Cardiac muscle cell (in vitro differentiated cells and primary cell): ENCODE data around the gene FFAR2. TPM values are rescaled to one million over a fixed set of nuclear protein-coding genes. Genes with fewer than 3 reads are reported as not detected.
"Not testable (repeated sequence)": the region's sequence is repeated elsewhere in the genome, so short reads cannot be mapped to it uniquely, and the experiment has no call there.

Experiments used
- DNase-seq, 2 donors: peaks; one replicate each; pipeline versions ENCODE4 v3.0.0 to v3.0.0-alpha.2; 2010 to 2017; ENCODE audit warnings: low read depth in 1 of 2, low spot score in 1 of 2
- H3K27ac ChIP-seq: fragments of 200-600 bp; sonication (generic); 2 replicates; pipeline ENCODE4 v1.5.1; 2016
- H3K27me3 ChIP-seq: fragments of 200-600 bp; sonication (generic); 2 replicates; pipeline ENCODE4 v1.6.0; 2016; ENCODE audit warnings: control low read depth
- H3K36me3 ChIP-seq: fragments of 200-600 bp; sonication (generic); 2 replicates; pipeline ENCODE4 v1.5.1; 2016; ENCODE audit warnings: control low read depth
- H3K4me1 ChIP-seq: fragments of 200-600 bp; sonication (generic); 2 replicates; pipeline ENCODE4 v1.8.1; 2017; ENCODE audit warnings: low read depth, mild to moderate bottlenecking, mixed run types
- H3K4me3 ChIP-seq: fragments of 200-600 bp; sonication (generic); 2 replicates; pipeline ENCODE4 v1.5.1; 2016; ENCODE audit warnings: mild to moderate bottlenecking
- H3K9me3 ChIP-seq: fragments of 200-600 bp; sonication (generic); 2 replicates; pipeline ENCODE4 v1.5.1; 2017; ENCODE audit warnings: low read depth, mild to moderate bottlenecking, control low read depth
- polyA plus RNA-seq: library from polyadenylated mRNA; unstranded; fragments of >200 nt; fragmentation: Nextera tagmentation; extraction: Ambion mirVana; gene quantifications from 2 replicates; pipeline ENCODE4 v1.2.1, GENCODE V29; 2016
- total RNA-seq: library from RNA; depleted of rRNA; stranded (reverse); fragments of >200 nt; gene quantifications from 2 replicates; pipeline ENCODE4 v1.2.3, GENCODE V29; 2016
- TF ChIP-seq, protein P1 (sequence below): IDR thresholded peaks from 2 replicates; pipeline ENCODE4 v1.5.1; 2012; ENCODE audit warnings: low read depth, mild to moderate bottlenecking, low read length

The FFAR2 gene
- total and polyA plus RNA-seq, 2 experiments from 2014 or later = not detected

DNA sequence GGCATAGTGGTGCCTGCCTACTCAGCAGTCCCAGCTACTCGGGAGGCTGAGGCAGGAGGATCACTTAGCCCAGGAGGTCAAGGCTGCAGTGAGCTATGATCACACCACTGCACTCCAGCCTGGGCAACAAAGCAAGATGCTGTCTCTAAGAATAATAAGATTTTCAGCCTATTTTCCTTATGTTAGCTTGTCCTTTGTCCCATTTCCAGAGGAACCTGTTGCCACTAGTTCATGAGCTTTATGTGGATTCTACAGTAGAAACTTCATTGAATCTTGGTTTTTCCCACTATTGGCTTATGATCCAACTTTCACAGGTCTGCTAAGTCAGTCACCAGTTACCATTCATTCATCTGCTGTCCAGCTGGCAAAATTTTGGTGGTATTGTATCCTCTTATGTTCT lies 18.2 kb downstream of the FFAR2 start:
- H3K36me3 ChIP-seq = no peaks in the 10 kb centered on the region
- no peak overlapping the region for H3K4me3 ChIP-seq
- peaks cover 8% of the 10 kb centered on the region for H3K4me1 ChIP-seq
- H3K27ac ChIP-seq = no peak overlapping the region
- no peak for DNase-seq
- no peaks in the 10 kb centered on the region for H3K27me3 ChIP-seq
- no peaks in the 10 kb centered on the region for H3K9me3 ChIP-seq
- TF ChIP-seq, protein P1, sequence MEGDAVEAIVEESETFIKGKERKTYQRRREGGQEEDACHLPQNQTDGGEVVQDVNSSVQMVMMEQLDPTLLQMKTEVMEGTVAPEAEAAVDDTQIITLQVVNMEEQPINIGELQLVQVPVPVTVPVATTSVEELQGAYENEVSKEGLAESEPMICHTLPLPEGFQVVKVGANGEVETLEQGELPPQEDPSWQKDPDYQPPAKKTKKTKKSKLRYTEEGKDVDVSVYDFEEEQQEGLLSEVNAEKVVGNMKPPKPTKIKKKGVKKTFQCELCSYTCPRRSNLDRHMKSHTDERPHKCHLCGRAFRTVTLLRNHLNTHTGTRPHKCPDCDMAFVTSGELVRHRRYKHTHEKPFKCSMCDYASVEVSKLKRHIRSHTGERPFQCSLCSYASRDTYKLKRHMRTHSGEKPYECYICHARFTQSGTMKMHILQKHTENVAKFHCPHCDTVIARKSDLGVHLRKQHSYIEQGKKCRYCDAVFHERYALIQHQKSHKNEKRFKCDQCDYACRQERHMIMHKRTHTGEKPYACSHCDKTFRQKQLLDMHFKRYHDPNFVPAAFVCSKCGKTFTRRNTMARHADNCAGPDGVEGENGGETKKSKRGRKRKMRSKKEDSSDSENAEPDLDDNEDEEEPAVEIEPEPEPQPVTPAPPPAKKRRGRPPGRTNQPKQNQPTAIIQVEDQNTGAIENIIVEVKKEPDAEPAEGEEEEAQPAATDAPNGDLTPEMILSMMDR = no peak

GRCh38 chr19:35468637-35469036 lies 20.6 kb downstream of the FFAR2 start:
- H3K9me3 ChIP-seq = no peaks in the 10 kb centered on the region
- peak; percentile 64 for DNase-seq
- no peaks in the 10 kb centered on the region for H3K27me3 ChIP-seq
- peaks cover 2% of the 10 kb centered on the region for H3K4me1 ChIP-seq
- TF ChIP-seq, protein P1 = peak; percentile 77
- no peaks in the 10 kb centered on the region for H3K36me3 ChIP-seq
- no peak overlapping the region for H3K27ac ChIP-seq
- H3K4me3 ChIP-seq = no peak overlapping the region

GRCh38 chr19:35470128-35470527 lies 22.1 kb downstream of the FFAR2 start:
- no peaks in the 10 kb centered on the region for H3K9me3 ChIP-seq
- H3K27ac ChIP-seq = no peak overlapping the region
- peaks cover 2% of the 10 kb centered on the region for H3K4me1 ChIP-seq
- no peak overlapping the region for H3K4me3 ChIP-seq
- H3K36me3 ChIP-seq = no peaks in the 10 kb centered on the region
- TF ChIP-seq, protein P1 = no peak
- H3K27me3 ChIP-seq = no peaks in the 10 kb centered on the region
- DNase-seq = no peak

GRCh38 chr19:35471075-35471474 lies 23.0 kb downstream of the FFAR2 start:
- H3K4me1 ChIP-seq, H3K27ac ChIP-seq, H3K9me3 ChIP-seq, DNase-seq, H3K4me3 ChIP-seq, H3K36me3 ChIP-seq, H3K27me3 ChIP-seq: not testable (repeated sequence)

DNA sequence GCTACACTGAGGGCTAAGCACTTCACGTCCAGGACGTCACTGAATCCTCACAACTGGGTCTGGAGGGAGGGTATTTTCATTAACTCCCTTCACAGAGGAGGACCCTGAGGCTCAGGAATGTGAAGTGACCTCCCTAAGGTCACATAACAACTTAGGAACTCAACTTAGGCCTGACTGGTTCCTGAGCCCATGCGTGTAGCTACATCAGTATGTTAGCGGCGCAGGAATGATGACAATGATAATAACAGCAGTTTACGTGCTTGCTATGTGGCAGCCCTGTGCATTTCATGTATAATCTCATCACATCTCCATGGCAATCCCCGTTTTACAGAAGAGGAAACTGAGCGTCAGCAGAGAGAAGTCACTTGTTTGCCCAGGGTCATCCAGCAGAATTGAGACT lies 23.9 kb downstream of the FFAR2 start:
- H3K36me3 ChIP-seq = no peaks in the 10 kb centered on the region
- DNase-seq = no peak

DNA sequence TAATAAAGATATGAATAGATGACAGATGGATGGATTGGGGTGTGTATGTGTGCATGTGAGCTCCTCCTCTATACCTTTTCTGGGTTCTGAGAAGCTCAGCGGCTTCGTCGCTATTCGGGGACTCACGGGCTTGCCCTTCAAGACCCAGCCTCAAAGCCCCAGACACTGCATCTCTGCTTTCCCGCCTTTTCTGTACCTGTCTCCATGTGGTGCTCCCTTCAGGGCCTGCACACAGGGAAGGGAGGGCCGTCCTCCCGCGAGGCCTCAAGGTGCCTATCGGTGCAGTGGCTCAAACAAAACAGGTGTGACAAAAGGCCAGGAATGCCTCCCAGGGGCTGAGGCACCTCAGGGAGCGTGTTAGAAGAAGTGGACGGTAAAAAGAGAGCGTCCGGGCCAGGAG lies 26.0 kb downstream of the FFAR2 start:
- Histone ChIP-seq H3K36me3 (no peaks in the 10 kb centered on the region), H3K27me3 (no peaks in the 10 kb centered on the region), H3K4me3 (no peak overlapping the region), H3K27ac (no peak overlapping the region), H3K9me3 (no peaks in the 10 kb centered on the region), H3K4me1 (no peaks in the 10 kb centered on the region)
- no peak for DNase-seq
- TF ChIP-seq, protein P1 = no peak

More for the DNA sequence above, 23.9 kb downstream of the FFAR2 start:
- H3K4me1 ChIP-seq = peaks cover 2% of the 10 kb centered on the region
- TF ChIP-seq, protein P1 = no peak
- no peaks in the 10 kb centered on the region for H3K27me3 ChIP-seq
- H3K4me3 ChIP-seq = no peak overlapping the region
- no peaks in the 10 kb centered on the region for H3K9me3 ChIP-seq
- H3K27ac ChIP-seq = no peak overlapping the region

DNA sequence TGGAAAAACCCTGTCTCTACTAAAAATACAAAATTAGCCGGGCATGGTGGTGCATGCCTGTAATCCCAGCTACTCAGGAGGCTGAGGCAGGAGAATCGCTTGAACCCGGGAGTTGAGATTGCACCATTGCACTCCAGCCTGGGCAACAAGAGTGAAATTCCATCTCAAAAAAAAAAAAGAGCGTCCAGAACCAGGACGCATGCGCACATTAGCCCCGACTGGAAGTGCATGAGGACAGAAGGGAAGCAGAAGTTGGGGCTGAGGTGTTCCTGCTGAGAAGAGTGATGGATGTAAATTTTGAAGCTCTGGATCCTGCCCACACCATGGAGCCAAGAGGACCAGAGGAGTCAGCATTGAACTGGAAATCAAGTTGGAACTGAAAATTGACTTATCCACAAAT lies 26.5 kb downstream of the FFAR2 start:
- H3K4me3 ChIP-seq, H3K36me3 ChIP-seq, H3K27ac ChIP-seq, H3K4me1 ChIP-seq, DNase-seq, H3K9me3 ChIP-seq, H3K27me3 ChIP-seq: not testable (repeated sequence)
